ENCODE measurements around the gene GLRX5.

DNA sequence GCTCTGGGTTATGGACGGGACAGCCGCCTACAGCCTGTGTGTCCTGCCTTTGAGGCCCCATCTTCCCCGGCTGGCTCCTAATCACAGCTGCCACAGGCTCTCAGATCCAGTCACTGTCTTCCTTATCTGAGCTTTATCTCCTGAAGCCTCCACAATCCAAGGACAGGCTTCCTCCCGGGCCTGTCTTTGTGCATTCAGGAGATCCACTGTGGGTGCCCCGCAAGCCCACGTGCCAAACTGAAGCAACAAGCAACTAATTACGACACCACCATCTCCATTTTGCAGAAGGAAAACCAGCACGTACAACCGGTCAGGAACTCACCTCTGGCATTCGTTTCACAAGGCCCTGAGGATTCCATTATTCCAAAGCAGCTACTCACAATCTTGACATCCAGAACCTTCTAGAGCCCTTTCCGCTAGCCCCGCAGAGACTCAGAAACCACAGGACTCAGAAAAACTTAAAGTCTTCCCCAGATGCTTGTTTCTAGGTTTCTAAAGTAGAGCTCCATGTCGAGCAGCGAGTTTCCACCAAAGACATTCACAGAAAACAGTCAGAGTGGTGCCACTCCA, 32.4 kb upstream of the GLRX5 start:
- no peak for TF ChIP-seq YY1 (IDR thresholded peaks at IDR 0.05; ENCODE audit: insufficient read depth, insufficient read length)
- no peak for TF ChIP-seq ZNF274 (IDR thresholded peaks at IDR 0.05; ENCODE audit: low read depth, low read length)
